ENCODE results near the gene WIF1. TPM values are rescaled to one million over a fixed set of nuclear protein-coding genes. Genes with fewer than 3 reads are reported as not detected.

The WIF1 gene
- not detected in 3 replicates for polyA plus RNA-seq
- not detected for polyA plus RNA-seq (2011; ENCODE audit: low read depth)
- polyA plus RNA-seq (2011; cell fraction: cytosol; rRNA removed), result not detected in 2 replicates
- not detected in 2 replicates for polyA plus RNA-seq (2011; cell fraction: nucleus; rRNA removed)
- not detected in 2 replicates for polyA plus RNA-seq (2012; ENCODE audit: low replicate concordance)
- not detected in 3 replicates for polyA minus RNA-seq
- polyA minus RNA-seq (2011; cell fraction: cytosol; rRNA and poly(A)+ RNA removed), result not detected
- not detected in 2 replicates for polyA minus RNA-seq (2011; cell fraction: nucleus; rRNA and poly(A)+ RNA removed)

- H3K4me3 ChIP-seq (ENCODE audit: control insufficient read depth in 2 of 3, extremely low read depth in 1 of 3, insufficient read depth in 2 of 3, low read depth in 1 of 3, low read length in 3 of 3), result no peak within 1 kb of the TSS
- H3K9me1 ChIP-seq (ENCODE audit: control insufficient read depth, extremely low read depth, insufficient read depth, low read length), result no peaks in the 10 kb centered on the region
- H2AFZ ChIP-seq (ENCODE audit: control insufficient read depth, low read length), result no peak within 1 kb of the TSS
- H3K9ac ChIP-seq (ENCODE audit: control insufficient read depth, extremely low read depth, insufficient read depth, low read length), result no peak within 1 kb of the TSS
- peaks cover 60% of the 10 kb centered on the region for H3K27me3 ChIP-seq (ENCODE audit: control insufficient read depth, extremely low read depth, insufficient read depth, low read length)
- no peaks in the 10 kb centered on the region for H3K9me3 ChIP-seq (ENCODE audit: control insufficient read depth, low read depth, low read length)
- dilution Hi-C loops (cut with MboI; ENCODE audit: extremely low pct_ligation_motif_present, low sequenced_read_pairs), result no loop called here
- H3K36me3 ChIP-seq (ENCODE audit: control insufficient read depth in 2 of 2, extremely low read depth in 1 of 2, insufficient read depth in 2 of 2, low read length in 2 of 2), result no peaks in the 10 kb centered on the region
- peak; percentile 85 for TF ChIP-seq EZH2 (IDR thresholded peaks at IDR 0.05; ENCODE audit: low read length)
- TF ChIP-seq CTCF (optimal IDR thresholded peaks at IDR 0.05 in 1 of 3, IDR thresholded peaks at IDR 0.05 in 1 of 3, conservative IDR thresholded peaks at IDR 0.05 in 1 of 3; ENCODE audit: extremely low read depth in 1 of 3, insufficient read depth in 2 of 3, low read length in 3 of 3), result peak in 1 of 3 experiments; percentile 35
- peak within 1 kb of the TSS; percentile 31 for H3K4me2 ChIP-seq (ENCODE audit: control insufficient read depth, extremely low read depth, insufficient read depth, low read depth, low read length)
- FAIRE-seq (no peak), DNase-seq (ENCODE audit: low read depth, low spot score) (no peak)
- no peaks in the 10 kb centered on the region for H3K4me1 ChIP-seq (ENCODE audit: control insufficient read depth, extremely low read depth, insufficient read depth, low read length)
- no peaks in the 10 kb centered on the region for H4K20me1 ChIP-seq (ENCODE audit: control insufficient read depth, extremely low read depth, insufficient read depth, low read length)
- H3K27ac ChIP-seq (ENCODE audit: control insufficient read depth, insufficient read depth, low read length), result no peak within 1 kb of the TSS
- H3K79me2 ChIP-seq (ENCODE audit: control insufficient read depth, insufficient read depth, low read length), result no peaks in the 10 kb centered on the region
Measured at GRCh38 chr12:65121049-65121955, at the start of gene WIF1. Gene WIF1 (minus strand): TSS chr12:65121305. CDS start chr12:65121191, 114 bp downstream.

GRCh38 chr12:65170209-65170881 lies 49.2 kb upstream of the WIF1 start:
- peaks cover 1 to 2% of the 10 kb centered on the region in 2 experiments for H3K36me3 ChIP-seq (ENCODE audit: control insufficient read depth in 2 of 2, extremely low read depth in 1 of 2, insufficient read depth in 2 of 2, low read length in 2 of 2)
- H2AFZ ChIP-seq (ENCODE audit: control insufficient read depth, low read length), result peak overlapping the region; percentile 74
- DNase-seq (ENCODE audit: low read depth, low spot score), result no peak
- peak overlapping the region; percentile 94 for H3K27ac ChIP-seq (ENCODE audit: control insufficient read depth, insufficient read depth, low read length)
- peak overlapping the region; percentile 98 for H3K4me2 ChIP-seq (ENCODE audit: control insufficient read depth, extremely low read depth, insufficient read depth, low read depth, low read length)
- FAIRE-seq, result no peak
- H3K9ac ChIP-seq (ENCODE audit: control insufficient read depth, extremely low read depth, insufficient read depth, low read length), result peak overlapping the region; percentile 98
- H3K9me1 ChIP-seq (ENCODE audit: control insufficient read depth, extremely low read depth, insufficient read depth, low read length), result no peaks in the 10 kb centered on the region
- TF ChIP-seq EZH2 (IDR thresholded peaks at IDR 0.05; ENCODE audit: low read length) (no peak), CTCF (optimal IDR thresholded peaks at IDR 0.05 in 1 of 3, IDR thresholded peaks at IDR 0.05 in 1 of 3, conservative IDR thresholded peaks at IDR 0.05 in 1 of 3; ENCODE audit: extremely low read depth in 1 of 3, insufficient read depth in 2 of 3, low read length in 3 of 3) (no peak)
- peaks cover 57% of the 10 kb centered on the region for H3K79me2 ChIP-seq (ENCODE audit: control insufficient read depth, insufficient read depth, low read length)
- peaks cover 23% of the 10 kb centered on the region for H3K4me1 ChIP-seq (ENCODE audit: control insufficient read depth, extremely low read depth, insufficient read depth, low read length)
- H3K4me3 ChIP-seq (ENCODE audit: control insufficient read depth in 2 of 3, extremely low read depth in 1 of 3, insufficient read depth in 2 of 3, low read depth in 1 of 3, low read length in 3 of 3), result peak overlapping the region; percentile 94 to 98 (median 94)
- dilution Hi-C loops (cut with MboI; ENCODE audit: extremely low pct_ligation_motif_present, low sequenced_read_pairs), result no loop called here
- H3K27me3 ChIP-seq (ENCODE audit: control insufficient read depth, extremely low read depth, insufficient read depth, low read length), result no peaks in the 10 kb centered on the region
- H3K9me3 ChIP-seq (ENCODE audit: control insufficient read depth, low read depth, low read length), result no peaks in the 10 kb centered on the region
- H4K20me1 ChIP-seq (ENCODE audit: control insufficient read depth, extremely low read depth, insufficient read depth, low read length), result peaks cover 15% of the 10 kb centered on the region

Data from keratinocyte (primary cell).